GM18909 (cell line): ENCODE results near the gene SLCO1B3.
"Not testable (repeated sequence)": the region's sequence is repeated elsewhere in the genome, so short reads cannot be mapped to it uniquely, and the experiment has no call there.

Experiments
- ATAC-seq: cut with Tn5 transposase; IDR thresholded peaks from one replicate; pipeline ENCODE4 v1.9.1; 2021; ENCODE audit warnings: mild to moderate bottlenecking; ENCODE audit not compliant: unreplicated experiment, poor library complexity

Gene SLCO1B3, protein sequence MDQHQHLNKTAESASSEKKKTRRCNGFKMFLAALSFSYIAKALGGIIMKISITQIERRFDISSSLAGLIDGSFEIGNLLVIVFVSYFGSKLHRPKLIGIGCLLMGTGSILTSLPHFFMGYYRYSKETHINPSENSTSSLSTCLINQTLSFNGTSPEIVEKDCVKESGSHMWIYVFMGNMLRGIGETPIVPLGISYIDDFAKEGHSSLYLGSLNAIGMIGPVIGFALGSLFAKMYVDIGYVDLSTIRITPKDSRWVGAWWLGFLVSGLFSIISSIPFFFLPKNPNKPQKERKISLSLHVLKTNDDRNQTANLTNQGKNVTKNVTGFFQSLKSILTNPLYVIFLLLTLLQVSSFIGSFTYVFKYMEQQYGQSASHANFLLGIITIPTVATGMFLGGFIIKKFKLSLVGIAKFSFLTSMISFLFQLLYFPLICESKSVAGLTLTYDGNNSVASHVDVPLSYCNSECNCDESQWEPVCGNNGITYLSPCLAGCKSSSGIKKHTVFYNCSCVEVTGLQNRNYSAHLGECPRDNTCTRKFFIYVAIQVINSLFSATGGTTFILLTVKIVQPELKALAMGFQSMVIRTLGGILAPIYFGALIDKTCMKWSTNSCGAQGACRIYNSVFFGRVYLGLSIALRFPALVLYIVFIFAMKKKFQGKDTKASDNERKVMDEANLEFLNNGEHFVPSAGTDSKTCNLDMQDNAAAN

DNA sequence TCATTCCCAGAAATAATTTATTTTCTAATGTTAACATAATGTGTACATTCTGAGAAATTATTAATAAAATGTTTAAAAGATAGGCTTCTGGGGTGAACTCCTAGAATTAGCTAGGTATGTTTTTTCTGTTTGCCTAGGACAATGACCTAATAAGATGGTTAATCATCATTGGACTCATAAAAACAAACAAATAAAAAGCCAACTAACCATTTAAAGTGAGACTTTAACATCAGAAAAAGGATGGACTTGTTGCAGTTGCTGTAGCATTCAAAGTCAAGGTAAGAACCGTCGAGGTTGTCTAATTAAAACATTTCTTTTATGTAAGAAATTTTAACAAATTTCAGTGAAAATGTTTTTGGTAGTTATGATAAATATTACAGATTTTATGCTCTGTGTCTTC, at the start of gene SLCO1B3:
SLCO1B3 (plus strand) TSS at position 219 of the 400 bp plus-strand sequence. CDS start 5,034 bp downstream, outside the sequence.
- ATAC-seq: no peak

DNA sequence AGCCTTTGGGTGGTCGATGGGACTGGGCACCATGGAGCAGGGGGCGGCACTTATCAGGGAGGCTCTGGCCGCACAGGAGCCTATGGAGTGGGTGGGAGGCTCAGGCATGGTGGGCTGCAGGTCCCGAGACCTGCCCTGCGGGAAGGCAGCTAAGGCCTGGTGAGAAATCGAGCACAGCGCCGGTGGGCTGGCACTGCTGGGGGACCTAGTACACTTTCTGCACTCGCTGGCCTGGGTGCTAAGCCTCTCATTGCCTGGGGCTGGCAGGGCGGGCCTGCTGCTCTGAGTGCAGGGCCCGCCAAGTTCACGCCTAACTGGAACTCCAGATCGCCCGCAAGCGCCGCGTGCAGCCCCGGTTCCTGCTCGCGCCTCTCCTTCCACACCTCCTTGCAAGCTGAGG, 33.1 kb upstream of the SLCO1B3 start:
- ATAC-seq: no peak

DNA sequence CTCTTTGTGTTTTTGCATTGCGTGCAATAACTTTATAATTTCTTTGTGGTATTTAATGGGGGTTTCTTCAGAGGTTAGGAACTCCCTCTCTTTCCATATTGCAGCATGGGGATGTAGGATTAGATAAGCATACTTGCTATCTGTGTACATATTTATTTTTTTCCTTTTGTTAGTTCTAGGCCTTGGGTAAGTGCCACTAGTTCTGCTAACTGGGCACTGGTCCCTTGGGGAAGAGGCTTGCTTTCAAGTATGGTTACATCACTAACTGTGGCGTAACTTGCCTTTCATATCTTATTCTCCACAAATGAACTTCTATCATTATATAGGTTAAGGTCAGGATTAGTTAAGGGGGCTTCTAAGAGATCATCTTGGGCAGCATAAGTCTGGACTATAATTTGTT, 31.5 kb upstream of the SLCO1B3 start:
- no peak for ATAC-seq

DNA sequence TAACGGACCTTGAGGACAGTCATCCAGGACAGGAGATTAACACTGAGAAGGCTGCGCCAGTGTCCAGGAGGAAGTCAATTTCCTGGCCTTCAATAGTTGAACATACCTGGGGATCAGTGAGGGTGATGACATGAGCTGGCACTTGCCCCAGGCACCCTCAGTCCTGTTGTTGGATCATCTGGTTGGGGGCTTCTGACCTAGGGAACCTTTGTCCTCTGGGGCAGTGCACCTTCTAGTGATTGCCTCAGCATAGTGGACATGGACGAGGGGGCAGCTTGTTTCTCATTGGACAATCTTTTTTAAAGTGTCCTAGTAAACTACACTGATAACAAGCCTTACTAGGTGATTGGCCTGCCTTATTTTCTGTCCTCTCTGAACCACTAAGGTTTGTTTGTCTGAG, 30.5 kb upstream of the SLCO1B3 start:
- ATAC-seq: not testable (repeated sequence)

DNA sequence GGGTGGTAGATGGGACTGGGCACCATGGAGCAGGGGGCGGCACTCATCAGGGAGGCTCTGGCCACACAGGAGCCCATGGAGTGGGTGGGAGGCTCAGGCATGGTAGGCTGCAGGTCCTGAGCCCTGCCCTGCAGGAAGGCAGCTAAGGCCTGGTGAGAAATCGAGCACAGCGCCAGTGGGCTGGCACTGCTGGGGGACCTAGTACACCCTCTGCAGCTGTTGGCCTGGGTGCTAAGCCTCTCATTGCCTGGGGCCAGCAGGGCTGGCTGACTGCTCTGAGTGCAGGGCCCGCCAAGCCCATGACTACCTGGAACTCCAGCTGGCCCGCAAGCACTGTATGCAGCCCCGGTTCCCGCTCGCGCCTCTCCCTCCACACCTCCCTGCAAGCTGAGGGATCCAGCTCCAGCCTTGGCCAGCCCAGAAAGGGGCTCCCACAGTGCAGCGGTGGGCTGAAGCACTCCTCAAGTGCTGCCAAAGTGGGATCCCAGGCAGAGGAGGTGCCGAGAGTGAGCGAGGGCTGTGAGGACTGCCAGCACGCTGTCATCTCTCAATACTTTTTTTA, 26.6 kb upstream of the SLCO1B3 start:
- not testable (repeated sequence) for ATAC-seq

DNA sequence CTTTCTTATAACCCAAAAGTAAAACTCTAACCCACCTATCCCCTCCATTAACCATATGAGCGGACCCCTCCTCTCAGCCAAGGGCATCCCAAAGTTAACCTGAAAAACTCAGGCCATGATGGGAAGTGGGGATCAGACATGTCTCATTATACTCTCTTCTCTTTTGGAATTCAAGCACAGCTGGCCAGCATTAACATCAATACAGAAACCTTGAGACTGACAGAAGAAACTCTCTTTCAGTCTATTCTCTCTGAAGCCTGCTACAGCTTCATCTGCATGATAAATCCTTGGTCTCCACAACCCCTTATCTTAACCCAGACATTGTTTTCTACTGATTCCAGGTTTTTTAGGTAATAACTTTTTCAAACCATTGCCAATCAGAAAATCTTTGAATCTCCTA, 17.5 kb upstream of the SLCO1B3 start:
- ATAC-seq: no peak

DNA sequence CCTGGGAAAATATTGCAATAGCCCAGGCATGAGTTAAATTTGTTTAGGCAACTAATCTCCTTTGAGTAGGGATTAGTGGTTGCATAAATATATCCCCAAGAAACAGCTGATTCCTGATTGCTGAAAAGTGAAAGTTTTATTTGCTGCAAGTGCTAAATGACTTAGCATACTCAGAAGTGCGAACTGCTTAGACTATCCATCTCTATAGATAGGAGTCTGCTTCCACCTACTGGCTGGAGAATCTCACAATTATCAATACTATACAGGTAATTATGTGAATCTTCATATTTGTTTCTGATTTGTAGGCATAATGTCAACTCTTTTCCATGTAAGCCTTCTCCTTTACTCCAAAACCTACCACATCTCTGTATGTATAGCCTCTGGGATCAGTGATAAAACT, 12.0 kb upstream of the SLCO1B3 start:
- ATAC-seq: no peak

DNA sequence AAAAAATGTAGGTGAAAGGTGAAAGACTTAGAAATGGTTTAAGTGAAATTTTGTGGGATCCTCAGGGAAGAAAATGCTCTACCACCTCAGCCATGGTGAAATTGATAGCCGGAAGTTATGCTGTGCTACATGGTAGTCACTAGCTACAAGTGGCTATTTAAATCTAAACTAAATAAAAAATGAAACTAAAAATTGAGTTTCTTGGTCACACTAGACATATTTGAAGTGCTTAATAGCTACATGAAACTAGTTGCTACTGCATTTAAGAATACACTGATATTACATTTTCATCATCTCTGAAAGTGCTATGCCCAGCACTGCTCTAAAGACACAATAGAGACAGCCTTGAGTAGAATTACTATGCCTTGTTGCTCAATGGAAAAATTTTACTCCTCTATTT, 10.3 kb upstream of the SLCO1B3 start:
- ATAC-seq: no peak

DNA sequence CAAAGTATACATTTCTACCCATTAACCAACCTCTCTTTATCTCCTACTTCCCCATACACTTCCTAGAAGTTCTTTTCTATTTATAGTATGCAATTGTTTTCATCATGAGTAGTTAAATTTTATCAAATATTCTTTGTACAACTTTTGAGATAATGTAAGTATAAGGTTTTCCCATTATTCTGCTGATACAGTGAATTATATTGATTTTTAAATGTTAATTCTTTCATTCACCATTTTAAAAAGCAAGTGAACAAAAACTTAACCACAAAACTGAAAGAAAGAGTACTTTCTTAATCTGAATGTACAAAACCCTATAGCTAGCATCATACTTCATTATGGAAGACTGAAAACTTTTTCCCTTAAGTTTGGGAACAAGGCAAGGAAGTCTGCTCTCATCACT, 9.5 kb upstream of the SLCO1B3 start:
- no peak for ATAC-seq

DNA sequence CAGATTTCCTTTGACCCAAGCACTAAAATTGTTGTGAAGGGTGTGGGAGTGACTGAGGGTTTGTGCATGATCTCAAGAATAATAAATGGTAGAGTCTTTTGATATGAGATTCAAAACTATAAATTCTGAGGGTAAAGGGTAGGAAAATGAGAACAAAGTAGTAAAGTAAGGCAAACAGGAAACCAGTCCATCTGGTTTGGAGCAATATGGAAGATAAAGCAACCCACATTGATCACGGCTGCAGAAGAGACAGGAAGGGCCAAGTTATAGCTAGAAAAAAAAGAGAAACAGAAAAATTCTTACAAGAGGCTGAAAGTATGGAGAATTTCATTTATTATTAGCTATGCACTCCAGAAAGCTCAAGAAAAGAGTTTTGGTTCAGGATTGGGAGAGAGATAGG, 4.6 kb upstream of the SLCO1B3 start:
- ATAC-seq: no peak

DNA sequence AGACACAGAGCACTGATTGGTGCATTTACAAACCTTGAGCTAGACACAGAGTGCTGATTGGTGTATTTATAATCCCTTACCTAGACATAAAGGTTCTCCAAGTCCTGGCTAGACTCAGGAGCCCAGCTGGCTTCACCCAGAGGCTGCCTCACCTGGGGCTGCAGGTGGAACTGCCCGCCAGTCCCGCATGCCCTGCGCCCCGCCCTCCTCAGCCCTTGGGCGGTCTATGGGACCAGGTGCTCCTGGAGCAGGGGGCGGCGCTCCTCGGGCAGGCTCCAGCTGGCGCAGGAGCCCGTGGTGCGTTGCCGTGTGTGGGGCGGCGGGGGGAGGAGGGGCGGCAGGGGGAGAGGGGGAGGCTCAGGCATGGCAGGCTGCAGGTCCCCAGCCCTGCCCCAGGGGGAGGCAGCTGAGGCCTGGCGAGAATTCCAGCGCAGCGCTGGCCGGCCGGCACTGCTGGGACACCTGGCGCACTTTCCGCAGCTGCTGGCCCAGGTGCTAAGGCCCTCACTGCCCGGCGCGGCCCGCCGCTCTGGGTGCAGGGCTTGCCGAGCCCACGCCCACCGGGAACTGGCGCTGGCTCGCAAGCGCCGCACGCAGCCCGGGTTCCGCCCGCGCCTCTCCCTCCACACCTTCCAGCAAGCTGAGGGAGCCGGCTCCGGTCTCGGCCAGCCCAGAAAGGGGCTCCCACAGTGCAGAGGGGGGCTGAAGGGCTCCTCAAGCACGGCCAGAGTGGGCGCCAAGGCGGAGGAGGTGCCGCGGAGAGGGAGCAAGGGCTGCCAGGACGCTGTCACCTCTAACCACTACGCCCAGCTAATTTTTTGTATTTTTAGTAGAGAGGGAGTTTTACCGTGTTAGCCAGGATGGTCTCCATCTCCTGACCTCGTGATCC, 3.1 kb upstream of the SLCO1B3 start:
- no peak for ATAC-seq

DNA sequence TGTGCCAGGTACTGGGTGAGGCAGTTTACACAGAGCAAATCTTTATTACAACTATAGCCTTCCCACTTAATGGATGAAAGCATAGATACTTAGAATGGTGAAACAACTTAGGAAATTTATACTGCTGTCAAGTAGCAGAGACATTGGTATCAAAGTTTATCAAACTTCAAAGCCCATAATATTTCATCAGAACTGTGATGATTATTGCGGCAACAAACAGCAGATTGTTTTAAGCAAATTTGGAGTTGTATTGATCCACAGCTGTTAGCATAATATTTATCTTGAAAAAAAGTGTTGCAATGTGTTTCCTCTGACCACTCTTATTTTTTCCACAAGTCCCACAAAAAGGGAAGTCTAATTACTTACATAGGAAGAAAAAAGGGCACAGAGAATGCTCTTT, 2.0 kb upstream of the SLCO1B3 start:
- no peak for ATAC-seq

DNA sequence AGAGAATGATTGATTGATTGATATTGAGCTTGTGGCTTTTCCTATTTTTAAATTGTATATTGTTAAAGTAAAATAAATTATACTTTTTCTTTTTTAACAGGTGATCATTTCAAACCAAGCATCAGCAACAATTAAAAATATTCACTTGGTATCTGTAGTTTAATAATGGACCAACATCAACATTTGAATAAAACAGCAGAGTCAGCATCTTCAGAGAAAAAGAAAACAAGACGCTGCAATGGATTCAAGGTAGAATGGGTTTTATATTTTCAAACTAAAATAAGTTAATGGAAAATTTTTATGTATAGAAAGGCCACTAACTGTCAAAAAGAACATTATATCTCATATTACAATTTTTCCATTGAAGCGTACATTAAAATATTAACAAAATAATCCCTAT, 5.1 kb downstream of the SLCO1B3 start:
- ATAC-seq: no peak

DNA sequence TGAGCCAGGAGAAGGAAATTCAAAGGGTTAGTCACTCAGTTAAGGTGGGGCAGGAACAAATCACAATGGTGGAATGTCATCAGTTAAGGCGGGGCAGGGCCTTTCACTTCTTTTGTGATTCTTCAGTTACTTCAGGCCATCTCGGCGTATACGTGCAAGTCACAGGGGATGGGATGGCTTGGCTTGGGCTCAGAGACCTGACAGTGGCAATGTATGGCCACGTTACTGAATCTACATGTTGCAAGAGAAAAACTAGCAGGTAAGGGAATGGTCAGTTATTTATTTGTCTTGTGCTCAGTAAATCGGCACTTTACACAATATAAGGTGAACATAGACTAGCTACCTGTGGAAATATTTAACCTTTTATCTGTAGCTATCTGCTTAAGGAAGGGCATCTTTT, 11.9 kb downstream of the SLCO1B3 start:
- no peak for ATAC-seq

DNA sequence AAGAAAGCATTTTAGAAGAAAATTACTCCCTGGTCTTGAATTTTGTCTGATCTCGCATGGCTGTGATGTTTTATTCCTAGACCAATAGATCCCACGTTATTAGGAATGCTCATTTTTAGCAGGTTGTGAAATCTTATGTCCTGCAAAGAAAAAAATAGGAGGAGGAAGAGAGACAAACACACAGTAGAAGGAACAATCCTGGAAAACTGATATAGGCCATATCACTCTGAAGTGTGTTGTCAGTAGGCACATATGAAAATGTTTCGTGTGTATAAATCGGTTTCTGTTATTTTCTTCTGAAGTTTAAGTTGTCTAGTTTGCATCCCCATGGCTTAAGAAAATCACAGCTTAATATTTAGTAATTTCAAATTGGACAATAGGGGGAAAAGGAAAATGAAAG, 12.4 kb downstream of the SLCO1B3 start:
- no peak for ATAC-seq

DNA sequence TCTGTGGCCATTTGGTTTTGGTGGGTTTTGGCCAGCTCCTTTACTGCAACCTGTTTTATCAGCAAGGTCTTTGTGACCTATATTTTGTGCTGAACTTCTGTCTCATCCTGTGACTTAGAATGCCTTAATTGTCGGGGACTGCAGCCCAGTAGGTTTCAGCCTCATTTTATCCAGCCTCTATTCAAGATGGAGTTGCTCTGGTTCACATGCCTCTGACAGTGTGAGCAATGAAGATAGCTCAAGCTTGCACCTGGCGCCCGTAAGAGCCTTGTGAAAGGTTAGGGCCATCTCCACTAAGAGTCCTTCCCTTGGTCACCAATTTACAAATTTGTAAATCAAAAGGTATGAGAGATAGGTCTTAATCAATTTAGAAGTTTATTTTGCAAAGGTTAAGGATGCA, 19.4 kb downstream of the SLCO1B3 start:
- no peak for ATAC-seq

DNA sequence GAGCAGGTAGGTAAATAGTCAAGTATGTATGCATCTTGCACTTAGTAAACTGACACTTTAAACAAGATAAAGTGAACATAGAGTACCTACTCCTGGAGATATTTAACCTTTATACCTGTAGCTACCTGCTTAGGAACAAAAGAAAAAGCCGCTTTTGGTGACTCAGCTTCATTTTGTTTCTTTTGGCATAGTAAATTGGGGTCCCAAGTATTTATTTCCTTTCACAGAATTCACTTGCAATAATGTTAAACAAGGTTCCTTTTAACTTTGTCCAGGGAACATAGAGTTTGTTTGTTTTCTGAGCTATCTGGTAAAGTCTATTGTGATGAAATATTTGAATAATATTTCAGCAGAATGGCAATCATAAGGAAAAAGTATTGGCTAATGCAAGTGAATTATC, 20.0 kb downstream of the SLCO1B3 start:
- ATAC-seq: no peak

DNA sequence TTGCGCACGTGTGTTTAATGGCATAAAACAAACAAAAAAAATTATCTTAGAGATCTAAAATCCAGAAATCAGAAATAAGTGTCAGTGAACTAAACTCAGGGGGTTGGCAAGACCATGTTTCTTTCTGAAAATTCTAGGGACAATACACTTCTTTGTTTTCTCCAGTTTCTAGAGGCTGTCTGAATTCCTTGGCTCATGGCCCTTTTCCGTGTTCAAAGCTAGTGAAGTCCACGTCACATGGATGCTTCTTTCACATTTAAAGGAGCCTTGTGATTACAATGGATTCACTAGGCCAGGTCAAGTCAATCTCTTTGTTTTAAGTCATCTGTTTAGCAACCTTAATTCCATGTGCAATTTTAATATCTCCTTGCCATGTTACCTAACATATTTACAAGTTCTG, 22.4 kb downstream of the SLCO1B3 start:
- ATAC-seq: no peak

DNA sequence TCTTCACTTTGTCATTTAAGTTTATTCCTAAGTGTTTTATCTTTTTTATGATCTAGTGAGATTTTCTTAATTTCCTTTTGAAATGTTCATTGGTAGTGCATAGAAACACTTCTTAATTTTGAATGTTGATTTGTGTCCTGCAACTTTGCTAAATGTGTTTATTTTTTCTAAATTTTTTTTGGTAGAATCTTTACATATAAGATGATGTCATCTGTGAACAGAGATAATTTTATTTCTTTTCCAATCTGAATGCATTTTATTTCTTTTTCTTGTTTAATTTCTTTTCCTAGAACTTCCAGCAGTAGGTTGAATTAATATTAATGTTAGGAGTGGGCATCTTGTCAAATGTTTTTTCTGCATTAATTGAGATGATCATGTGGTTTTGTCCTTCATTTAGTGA, 42.1 kb downstream of the SLCO1B3 start:
- no peak for ATAC-seq

DNA sequence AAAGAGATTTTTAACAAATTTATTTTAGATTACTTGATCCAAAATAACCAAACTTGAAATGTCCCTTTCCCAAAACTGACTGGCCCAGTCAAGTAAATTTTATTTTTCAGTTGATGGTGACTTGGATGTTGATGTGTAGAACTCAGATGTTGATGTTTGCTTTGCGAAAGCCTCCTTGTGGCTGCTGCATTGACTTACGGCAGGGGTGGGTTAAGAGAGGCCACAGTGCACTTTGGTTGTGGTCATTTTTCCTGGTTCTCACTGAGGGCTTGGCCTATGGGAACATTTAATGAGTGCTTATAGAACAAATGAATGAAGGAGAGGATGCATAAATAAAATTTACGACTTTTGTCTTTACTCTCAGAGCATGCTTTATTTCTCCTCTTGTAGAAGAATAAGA, 52.6 kb downstream of the SLCO1B3 start:
- no peak for ATAC-seq

DNA sequence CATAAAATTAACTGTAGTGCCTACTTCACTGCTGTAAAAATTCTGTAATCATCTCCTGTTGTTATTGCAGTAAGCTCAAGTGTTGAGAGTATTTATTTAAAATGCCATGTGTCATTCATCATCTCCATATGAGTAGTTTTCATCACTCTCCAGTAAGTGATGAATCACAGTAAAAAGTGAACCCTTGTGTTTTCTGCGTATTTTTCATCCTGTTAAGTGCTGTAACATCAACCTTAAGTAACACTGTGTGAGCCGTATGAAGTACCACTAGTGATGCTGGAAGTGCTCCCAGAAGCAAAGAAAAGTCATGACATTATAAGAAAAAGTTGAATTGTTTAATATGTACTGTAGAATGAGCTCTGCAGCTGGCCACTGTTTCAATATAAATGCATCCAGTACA, 55.4 kb downstream of the SLCO1B3 start:
- no peak for ATAC-seq
